ENCODE results near the gene GSG1L. TPM values are rescaled to one million over a fixed set of nuclear protein-coding genes. Genes with fewer than 3 reads are reported as not detected.

GSG1L gene
- polyA plus RNA-seq, 1 donor (not counting 4 experiments of a cell fraction or from before 2014, with no cell fraction given), result not detected

GRCh38 chr16:27819881-27820610 is 243.5 kb downstream of the GSG1L start:
- H3K27ac ChIP-seq (ENCODE audit: control insufficient read depth, insufficient read depth, low read length), result no peak overlapping the region
- H3K4me3 ChIP-seq (ENCODE audit: control insufficient read depth in 2 of 3, extremely low read depth in 1 of 3, insufficient read depth in 2 of 3, low read depth in 1 of 3, low read length in 3 of 3), result no peak overlapping the region
- H3K9me1 ChIP-seq (ENCODE audit: control insufficient read depth, extremely low read depth, insufficient read depth, low read length), result no peaks in the 10 kb centered on the region
- H2AFZ ChIP-seq (ENCODE audit: control insufficient read depth, low read length), result no peak overlapping the region
- no peaks in the 10 kb centered on the region for H3K4me1 ChIP-seq (ENCODE audit: control insufficient read depth, extremely low read depth, insufficient read depth, low read length)
- H3K79me2 ChIP-seq (ENCODE audit: control insufficient read depth, insufficient read depth, low read length), result no peaks in the 10 kb centered on the region
- FAIRE-seq (no peak), DNase-seq (ENCODE audit: low read depth, low spot score) (no peak)
- H3K4me2 ChIP-seq (ENCODE audit: control insufficient read depth, extremely low read depth, insufficient read depth, low read depth, low read length), result no peak overlapping the region
- peaks cover 5% of the 10 kb centered on the region for H3K27me3 ChIP-seq (ENCODE audit: control insufficient read depth, extremely low read depth, insufficient read depth, low read length)
- no peaks in the 10 kb centered on the region for H4K20me1 ChIP-seq (ENCODE audit: control insufficient read depth, extremely low read depth, insufficient read depth, low read length)
- dilution Hi-C loops (cut with MboI; ENCODE audit: extremely low pct_ligation_motif_present, low sequenced_read_pairs), result no loop called here
- TF ChIP-seq EZH2 (IDR thresholded peaks at IDR 0.05; ENCODE audit: low read length) (no peak), CTCF (optimal IDR thresholded peaks at IDR 0.05 in 1 of 3, IDR thresholded peaks at IDR 0.05 in 1 of 3, conservative IDR thresholded peaks at IDR 0.05 in 1 of 3; ENCODE audit: extremely low read depth in 1 of 3, insufficient read depth in 2 of 3, low read length in 3 of 3) (no peak)
- no peaks in the 10 kb centered on the region for H3K9me3 ChIP-seq (ENCODE audit: control insufficient read depth, low read depth, low read length)
- no peaks in the 10 kb centered on the region for H3K36me3 ChIP-seq (ENCODE audit: control insufficient read depth in 2 of 2, extremely low read depth in 1 of 2, insufficient read depth in 2 of 2, low read length in 2 of 2)
- H3K9ac ChIP-seq (ENCODE audit: control insufficient read depth, extremely low read depth, insufficient read depth, low read length), result no peak overlapping the region

- dilution Hi-C loops (cut with MboI; ENCODE audit: extremely low pct_ligation_motif_present, low sequenced_read_pairs), result no loop called here
- TF ChIP-seq EZH2 (IDR thresholded peaks at IDR 0.05; ENCODE audit: low read length) (no peak), CTCF (optimal IDR thresholded peaks at IDR 0.05 in 1 of 3, IDR thresholded peaks at IDR 0.05 in 1 of 3, conservative IDR thresholded peaks at IDR 0.05 in 1 of 3; ENCODE audit: extremely low read depth in 1 of 3, insufficient read depth in 2 of 3, low read length in 3 of 3) (no peak)
- Histone ChIP-seq H3K9me1 (ENCODE audit: control insufficient read depth, extremely low read depth, insufficient read depth, low read length) (no peaks in the 10 kb centered on the region), H2AFZ (ENCODE audit: control insufficient read depth, low read length) (no peak overlapping the region), H3K9me3 (ENCODE audit: control insufficient read depth, low read depth, low read length) (no peaks in the 10 kb centered on the region), H3K36me3 (ENCODE audit: control insufficient read depth in 2 of 2, extremely low read depth in 1 of 2, insufficient read depth in 2 of 2, low read length in 2 of 2) (no peaks in the 10 kb centered on the region), H4K20me1 (ENCODE audit: control insufficient read depth, extremely low read depth, insufficient read depth, low read length) (no peaks in the 10 kb centered on the region), H3K27me3 (ENCODE audit: control insufficient read depth, extremely low read depth, insufficient read depth, low read length) (peaks cover 5% of the 10 kb centered on the region), H3K4me3 (ENCODE audit: control insufficient read depth in 2 of 3, extremely low read depth in 1 of 3, insufficient read depth in 2 of 3, low read depth in 1 of 3, low read length in 3 of 3) (no peak overlapping the region), H3K27ac (ENCODE audit: control insufficient read depth, insufficient read depth, low read length) (no peak overlapping the region), H3K4me2 (ENCODE audit: control insufficient read depth, extremely low read depth, insufficient read depth, low read depth, low read length) (no peak overlapping the region), H3K9ac (ENCODE audit: control insufficient read depth, extremely low read depth, insufficient read depth, low read length) (no peak overlapping the region), H3K4me1 (ENCODE audit: control insufficient read depth, extremely low read depth, insufficient read depth, low read length) (no peaks in the 10 kb centered on the region), H3K79me2 (ENCODE audit: control insufficient read depth, insufficient read depth, low read length) (no peaks in the 10 kb centered on the region)
- no peak for DNase-seq (ENCODE audit: low read depth, low spot score)
- no peak for FAIRE-seq
Measured at GRCh38 chr16:27819356-27819755, 244.2 kb downstream of the GSG1L start.

Measured in keratinocyte (primary cell).